ENCODE measurements around the gene INF2. TPM values are rescaled to one million over a fixed set of nuclear protein-coding genes. Genes with fewer than 3 reads are reported as not detected.

INF2 gene
- total and polyA plus RNA-seq, 9 of the 15 experiments (the other 6 are each of a cell fraction or from before 2014, with no cell fraction given) = 0.56 to 31.3 (median 7.8) TPM

- TF ChIP-seq, protein P1, sequence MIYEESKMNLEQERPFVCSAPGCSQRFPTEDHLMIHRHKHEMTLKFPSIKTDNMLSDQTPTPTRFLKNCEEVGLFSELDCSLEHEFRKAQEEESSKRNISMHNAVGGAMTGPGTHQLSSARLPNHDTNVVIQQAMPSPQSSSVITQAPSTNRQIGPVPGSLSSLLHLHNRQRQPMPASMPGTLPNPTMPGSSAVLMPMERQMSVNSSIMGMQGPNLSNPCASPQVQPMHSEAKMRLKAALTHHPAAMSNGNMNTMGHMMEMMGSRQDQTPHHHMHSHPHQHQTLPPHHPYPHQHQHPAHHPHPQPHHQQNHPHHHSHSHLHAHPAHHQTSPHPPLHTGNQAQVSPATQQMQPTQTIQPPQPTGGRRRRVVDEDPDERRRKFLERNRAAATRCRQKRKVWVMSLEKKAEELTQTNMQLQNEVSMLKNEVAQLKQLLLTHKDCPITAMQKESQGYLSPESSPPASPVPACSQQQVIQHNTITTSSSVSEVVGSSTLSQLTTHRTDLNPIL (CRISPR knock-in tag; IDR thresholded peaks at IDR 0.05) = no peak
- TF ChIP-seq FOXA1 (IDR thresholded peaks at IDR 0.05; ENCODE audit: borderline replicate concordance) = no peak
- TF ChIP-seq NR2C2 (CRISPR knock-in tag; IDR thresholded peaks at IDR 0.05) = no peak
- 0 out of 2 replicates have a peak, but pooled peaks have one; percentile 15 for TF ChIP-seq NR2C2 (tag; IDR thresholded peaks at IDR 0.05)
- peak; percentile 54 for TF ChIP-seq POLR2G (IDR thresholded peaks at IDR 0.05; ENCODE audit: low read depth, low read length)
- TF ChIP-seq PHF8 (IDR thresholded peaks at IDR 0.05; ENCODE audit: borderline replicate concordance, low read length) = no peak; the same call in 1 of the 2 replicates
- TF ChIP-seq, protein P2, sequence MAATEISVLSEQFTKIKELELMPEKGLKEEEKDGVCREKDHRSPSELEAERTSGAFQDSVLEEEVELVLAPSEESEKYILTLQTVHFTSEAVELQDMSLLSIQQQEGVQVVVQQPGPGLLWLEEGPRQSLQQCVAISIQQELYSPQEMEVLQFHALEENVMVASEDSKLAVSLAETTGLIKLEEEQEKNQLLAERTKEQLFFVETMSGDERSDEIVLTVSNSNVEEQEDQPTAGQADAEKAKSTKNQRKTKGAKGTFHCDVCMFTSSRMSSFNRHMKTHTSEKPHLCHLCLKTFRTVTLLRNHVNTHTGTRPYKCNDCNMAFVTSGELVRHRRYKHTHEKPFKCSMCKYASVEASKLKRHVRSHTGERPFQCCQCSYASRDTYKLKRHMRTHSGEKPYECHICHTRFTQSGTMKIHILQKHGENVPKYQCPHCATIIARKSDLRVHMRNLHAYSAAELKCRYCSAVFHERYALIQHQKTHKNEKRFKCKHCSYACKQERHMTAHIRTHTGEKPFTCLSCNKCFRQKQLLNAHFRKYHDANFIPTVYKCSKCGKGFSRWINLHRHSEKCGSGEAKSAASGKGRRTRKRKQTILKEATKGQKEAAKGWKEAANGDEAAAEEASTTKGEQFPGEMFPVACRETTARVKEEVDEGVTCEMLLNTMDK (IDR thresholded peaks at IDR 0.05; ENCODE audit: borderline replicate concordance, insufficient read depth, low read depth, low read length, poor library complexity, severe bottlenecking) = peak; percentile 66
- TF ChIP-seq HMG20B (CRISPR knock-in tag; IDR thresholded peaks at IDR 0.05) = no peak
- TF ChIP-seq HDAC8 (tag; IDR thresholded peaks at IDR 0.05) = no peak
- TF ChIP-seq ZNF780A (CRISPR knock-in tag; IDR thresholded peaks at IDR 0.05) = no peak
- TF ChIP-seq XRCC5 (IDR thresholded peaks at IDR 0.05; ENCODE audit: low read depth, low read length) = no peak
- peak; percentile 4; the same call in 1 of the 2 replicates for TF ChIP-seq RBFOX2 (IDR thresholded peaks at IDR 0.05; ENCODE audit: low read depth, low read length)
- TF ChIP-seq, protein P3, sequence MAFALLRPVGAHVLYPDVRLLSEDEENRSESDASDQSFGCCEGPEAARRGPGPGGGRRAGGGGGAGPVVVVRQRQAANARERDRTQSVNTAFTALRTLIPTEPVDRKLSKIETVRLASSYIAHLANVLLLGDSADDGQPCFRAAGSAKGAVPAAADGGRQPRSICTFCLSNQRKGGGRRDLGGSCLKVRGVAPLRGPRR (CRISPR knock-in tag; IDR thresholded peaks at IDR 0.05) = no peak
- no peak for TF ChIP-seq ZNF561 (CRISPR knock-in tag; conservative IDR thresholded peaks at IDR 0.05)
- TF ChIP-seq VEZF1 (CRISPR knock-in tag; IDR thresholded peaks at IDR 0.05) = peak; percentile 81
- TF ChIP-seq POLR2B (IDR thresholded peaks at IDR 0.05; ENCODE audit: low read depth, partially characterized antibody) = peak; percentile 43
- no peak for TF ChIP-seq NFYB (IDR thresholded peaks at IDR 0.05; ENCODE audit: extremely low read depth, insufficient read length)
- TF ChIP-seq, protein P4, sequence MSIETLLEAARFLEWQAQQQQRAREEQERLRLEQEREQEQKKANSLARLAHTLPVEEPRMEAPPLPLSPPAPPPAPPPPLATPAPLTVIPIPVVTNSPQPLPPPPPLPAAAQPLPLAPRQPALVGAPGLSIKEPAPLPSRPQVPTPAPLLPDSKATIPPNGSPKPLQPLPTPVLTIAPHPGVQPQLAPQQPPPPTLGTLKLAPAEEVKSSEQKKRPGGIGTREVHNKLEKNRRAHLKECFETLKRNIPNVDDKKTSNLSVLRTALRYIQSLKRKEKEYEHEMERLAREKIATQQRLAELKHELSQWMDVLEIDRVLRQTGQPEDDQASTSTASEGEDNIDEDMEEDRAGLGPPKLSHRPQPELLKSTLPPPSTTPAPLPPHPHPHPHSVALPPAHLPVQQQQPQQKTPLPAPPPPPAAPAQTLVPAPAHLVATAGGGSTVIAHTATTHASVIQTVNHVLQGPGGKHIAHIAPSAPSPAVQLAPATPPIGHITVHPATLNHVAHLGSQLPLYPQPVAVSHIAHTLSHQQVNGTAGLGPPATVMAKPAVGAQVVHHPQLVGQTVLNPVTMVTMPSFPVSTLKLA (conservative IDR thresholded peaks at IDR 0.05) = peak; percentile 69 to 76; a peak in 3 of 4 replicates
Measured at GRCh38 chr14:104768437-104769323, 79.3 kb downstream of the INF2 start (continued).

Data from K562 (cell line).